ENCODE data around the gene COL4A2. TPM values are rescaled to one million over a fixed set of nuclear protein-coding genes. Genes with fewer than 3 reads are reported as not detected.

The COL4A2 gene
- polyA plus RNA-seq, 1 donor (not counting 4 experiments of a cell fraction or from before 2014, with no cell fraction given) = 30.7 TPM

- Histone ChIP-seq H3K79me2 (ENCODE audit: control insufficient read depth, insufficient read depth, low read length) (peaks cover 15% of the 10 kb centered on the region), H3K4me2 (ENCODE audit: control insufficient read depth, extremely low read depth, insufficient read depth, low read depth, low read length) (no peak overlapping the region), H3K4me1 (ENCODE audit: control insufficient read depth, extremely low read depth, insufficient read depth, low read length) (no peaks in the 10 kb centered on the region), H3K9me1 (ENCODE audit: control insufficient read depth, extremely low read depth, insufficient read depth, low read length) (no peaks in the 10 kb centered on the region), H3K27me3 (ENCODE audit: control insufficient read depth, extremely low read depth, insufficient read depth, low read length) (no peaks in the 10 kb centered on the region), H2AFZ (ENCODE audit: control insufficient read depth, low read length) (no peak overlapping the region), H3K9me3 (ENCODE audit: control insufficient read depth, low read depth, low read length) (no peaks in the 10 kb centered on the region), H3K27ac (ENCODE audit: control insufficient read depth, insufficient read depth, low read length) (no peak overlapping the region), H4K20me1 (ENCODE audit: control insufficient read depth, extremely low read depth, insufficient read depth, low read length) (no peaks in the 10 kb centered on the region), H3K36me3 (ENCODE audit: control insufficient read depth in 2 of 2, extremely low read depth in 1 of 2, insufficient read depth in 2 of 2, low read length in 2 of 2) (peaks cover 0 to 2% of the 10 kb centered on the region in 2 experiments), H3K4me3 (ENCODE audit: control insufficient read depth in 2 of 3, extremely low read depth in 1 of 3, insufficient read depth in 2 of 3, low read depth in 1 of 3, low read length in 3 of 3) (no peak overlapping the region), H3K9ac (ENCODE audit: control insufficient read depth, extremely low read depth, insufficient read depth, low read length) (no peak overlapping the region)
- no peak for DNase-seq (ENCODE audit: low read depth, low spot score)
- FAIRE-seq = no peak
- no peak for TF ChIP-seq CTCF (optimal IDR thresholded peaks at IDR 0.05 in 1 of 3, IDR thresholded peaks at IDR 0.05 in 1 of 3, conservative IDR thresholded peaks at IDR 0.05 in 1 of 3; ENCODE audit: extremely low read depth in 1 of 3, insufficient read depth in 2 of 3, low read length in 3 of 3)
- TF ChIP-seq EZH2 (IDR thresholded peaks at IDR 0.05; ENCODE audit: low read length) = no peak
- dilution Hi-C loops (cut with MboI; ENCODE audit: extremely low pct_ligation_motif_present, low sequenced_read_pairs) = no loop called here
Observed at GRCh38 chr13:110280231-110280813, 26.8 kb upstream of the COL4A2 start.

- Histone ChIP-seq H2AFZ (ENCODE audit: control insufficient read depth, low read length) (no peak overlapping the region), H3K4me1 (ENCODE audit: control insufficient read depth, extremely low read depth, insufficient read depth, low read length) (peaks cover under 1% of the 10 kb centered on the region), H3K79me2 (ENCODE audit: control insufficient read depth, insufficient read depth, low read length) (peaks cover 11% of the 10 kb centered on the region), H3K36me3 (ENCODE audit: control insufficient read depth in 2 of 2, extremely low read depth in 1 of 2, insufficient read depth in 2 of 2, low read length in 2 of 2) (peaks cover 0 to 4% of the 10 kb centered on the region in 2 experiments), H3K27ac (ENCODE audit: control insufficient read depth, insufficient read depth, low read length) (no peak overlapping the region), H3K9me3 (ENCODE audit: control insufficient read depth, low read depth, low read length) (no peaks in the 10 kb centered on the region), H3K27me3 (ENCODE audit: control insufficient read depth, extremely low read depth, insufficient read depth, low read length) (no peaks in the 10 kb centered on the region), H3K9me1 (ENCODE audit: control insufficient read depth, extremely low read depth, insufficient read depth, low read length) (no peaks in the 10 kb centered on the region), H3K4me3 (ENCODE audit: control insufficient read depth in 2 of 3, extremely low read depth in 1 of 3, insufficient read depth in 2 of 3, low read depth in 1 of 3, low read length in 3 of 3) (no peak overlapping the region), H3K9ac (ENCODE audit: control insufficient read depth, extremely low read depth, insufficient read depth, low read length) (no peak overlapping the region), H4K20me1 (ENCODE audit: control insufficient read depth, extremely low read depth, insufficient read depth, low read length) (no peaks in the 10 kb centered on the region), H3K4me2 (ENCODE audit: control insufficient read depth, extremely low read depth, insufficient read depth, low read depth, low read length) (no peak overlapping the region)
- DNase-seq (ENCODE audit: low read depth, low spot score) (no peak), FAIRE-seq (no peak)
- TF ChIP-seq EZH2 (IDR thresholded peaks at IDR 0.05; ENCODE audit: low read length) (no peak), CTCF (optimal IDR thresholded peaks at IDR 0.05 in 1 of 3, IDR thresholded peaks at IDR 0.05 in 1 of 3, conservative IDR thresholded peaks at IDR 0.05 in 1 of 3; ENCODE audit: extremely low read depth in 1 of 3, insufficient read depth in 2 of 3, low read length in 3 of 3) (no peak)
- dilution Hi-C loops (cut with MboI; ENCODE audit: extremely low pct_ligation_motif_present, low sequenced_read_pairs) = no loop called here
Observed at GRCh38 chr13:110280985-110281688, 25.9 kb upstream of the COL4A2 start.

Data from keratinocyte (primary cell).